GOT3 (cell line): ENCODE measurements around the gene DLG1.

Experiments used
- DNase-seq: peaks from one replicate; lab custom pipeline; 2025; ENCODE audit warnings: mixed read lengths; lab: John Stamatoyannopoulos, UW

DLG1 gene

DNA sequence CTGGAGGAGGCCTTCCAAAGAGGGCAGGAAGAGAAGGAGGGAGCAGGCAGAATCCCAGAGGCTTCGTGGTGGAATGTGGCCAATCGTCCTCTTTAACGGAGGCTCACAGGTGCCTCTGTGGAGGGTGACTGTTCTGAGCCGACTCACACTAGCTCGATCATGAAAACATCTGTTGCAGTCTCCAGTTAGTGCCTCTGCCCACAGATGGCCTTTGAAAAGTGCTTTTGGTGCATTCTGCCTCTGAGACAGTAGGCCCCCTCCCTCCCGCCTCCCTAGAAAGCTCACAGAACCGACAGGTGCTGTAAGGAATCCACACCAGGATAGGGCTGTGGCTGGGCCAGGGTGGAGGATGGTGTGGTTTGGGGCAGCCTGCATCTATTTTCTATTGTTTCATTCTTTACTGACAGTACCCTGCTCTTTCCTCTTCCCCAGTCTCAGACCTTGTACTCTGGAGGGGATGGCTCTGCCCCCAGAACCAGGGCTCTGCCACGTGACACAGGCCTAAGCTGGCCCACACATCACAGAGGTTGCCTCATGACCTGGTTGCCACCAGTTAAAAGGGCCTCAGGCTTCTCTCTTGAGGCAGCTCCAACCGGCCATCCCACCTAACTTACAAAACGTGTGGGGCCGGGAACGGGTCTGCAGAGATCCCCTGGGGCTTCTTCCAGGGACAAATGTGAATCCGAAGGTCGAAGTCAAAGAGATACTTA lies 302.6 kb downstream of the DLG1 start:
- DNase-seq, result no peak

DNA sequence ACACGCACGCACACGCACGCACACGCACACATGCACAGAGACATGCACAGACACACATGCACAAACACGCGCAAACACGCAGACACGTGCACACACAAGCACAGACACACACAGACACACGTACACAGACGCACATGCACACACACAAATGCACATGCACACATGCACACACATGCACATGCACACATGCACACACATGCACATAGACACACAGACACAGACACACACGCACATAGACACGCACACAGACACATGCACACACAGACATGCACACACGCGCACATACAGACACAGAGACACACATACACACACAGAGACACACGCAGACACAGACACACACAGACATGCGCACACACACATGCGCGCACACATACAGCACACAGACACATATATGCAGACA lies 303.4 kb downstream of the DLG1 start:
- no peak for DNase-seq

DNA sequence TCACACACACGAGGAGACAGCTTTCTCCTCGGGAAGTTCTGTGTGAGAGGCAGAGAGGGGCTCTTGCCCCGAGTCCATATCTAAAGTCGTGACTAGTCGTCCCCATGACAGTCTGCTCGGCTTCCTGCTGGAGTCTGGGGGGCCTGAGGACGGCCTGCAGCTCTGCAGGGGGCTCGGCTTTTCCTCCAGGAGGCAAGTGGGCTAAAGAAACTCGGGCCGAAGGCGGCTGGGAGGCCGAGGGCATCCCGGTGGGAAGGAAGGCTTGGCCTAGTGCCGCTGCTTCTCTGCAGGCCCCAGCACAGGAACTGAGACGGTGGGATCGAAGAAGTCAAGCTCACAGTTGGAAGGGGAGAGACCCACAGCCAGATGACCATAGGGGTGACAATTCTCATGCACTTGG lies 304.4 kb downstream of the DLG1 start:
- no peak for DNase-seq
